Measurements from ENCODE around the gene DCN.
"Not testable (repeated sequence)": the region's sequence is repeated elsewhere in the genome, so short reads cannot be mapped to it uniquely, and the experiment has no call there.

DCN gene, protein sequence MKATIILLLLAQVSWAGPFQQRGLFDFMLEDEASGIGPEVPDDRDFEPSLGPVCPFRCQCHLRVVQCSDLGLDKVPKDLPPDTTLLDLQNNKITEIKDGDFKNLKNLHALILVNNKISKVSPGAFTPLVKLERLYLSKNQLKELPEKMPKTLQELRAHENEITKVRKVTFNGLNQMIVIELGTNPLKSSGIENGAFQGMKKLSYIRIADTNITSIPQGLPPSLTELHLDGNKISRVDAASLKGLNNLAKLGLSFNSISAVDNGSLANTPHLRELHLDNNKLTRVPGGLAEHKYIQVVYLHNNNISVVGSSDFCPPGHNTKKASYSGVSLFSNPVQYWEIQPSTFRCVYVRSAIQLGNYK

DNA sequence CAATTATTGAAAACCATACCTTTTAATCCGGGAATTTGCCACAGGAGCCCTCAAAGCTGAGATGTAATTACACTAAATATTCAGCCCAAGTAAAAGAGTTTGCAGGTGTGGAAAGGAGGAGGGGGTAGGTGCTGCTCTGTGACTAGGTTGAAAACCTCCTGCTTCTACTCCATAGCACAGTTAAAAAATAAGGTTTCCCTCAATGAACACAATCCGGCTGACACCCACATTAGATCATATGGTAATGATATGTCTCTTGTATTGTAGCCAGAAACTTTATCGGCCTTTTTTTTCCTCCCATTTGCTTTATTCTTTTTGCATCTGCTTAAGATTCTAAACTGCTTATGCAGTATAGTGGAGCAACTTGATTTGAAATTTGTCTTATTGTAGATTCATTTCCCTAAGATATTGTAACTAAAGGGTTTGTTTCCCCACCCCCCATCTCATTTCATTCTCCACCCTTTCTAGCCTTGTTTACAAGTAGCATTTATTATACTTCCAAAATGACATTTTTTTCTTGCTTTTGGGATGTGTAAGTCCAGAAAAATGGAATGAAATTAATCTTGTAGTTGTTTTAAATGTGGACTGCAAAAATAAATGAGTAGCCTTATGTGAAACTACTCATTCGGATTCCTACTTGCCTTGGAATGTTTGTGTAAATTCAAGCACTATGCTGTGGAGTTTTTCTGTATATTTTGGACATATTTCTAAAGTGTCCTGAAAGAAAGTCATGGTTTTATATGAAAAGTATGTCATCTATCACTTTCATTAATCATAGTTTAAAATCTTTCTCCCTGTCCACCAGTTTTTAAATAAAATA lies at the start of gene DCN:
Gene DCN, minus strand, starts transcription at position 182 of the 820 bp plus-strand sequence. CDS start 4,265 bp downstream, outside the sequence.
- Mint-ChIP-seq H3K36me3 (no peaks in the 10 kb centered on the region), H3K9me3 (no peaks in the 10 kb centered on the region), H3K4me1 (no peaks in the 10 kb centered on the region), H3K27me3 (no peaks in the 10 kb centered on the region), H3K27ac (no peak within 1 kb of the TSS), H3K4me3 (no peak within 1 kb of the TSS)
- CTCF ChIA-PET, result no interaction called here
- DNase-seq, result no peak

DNA sequence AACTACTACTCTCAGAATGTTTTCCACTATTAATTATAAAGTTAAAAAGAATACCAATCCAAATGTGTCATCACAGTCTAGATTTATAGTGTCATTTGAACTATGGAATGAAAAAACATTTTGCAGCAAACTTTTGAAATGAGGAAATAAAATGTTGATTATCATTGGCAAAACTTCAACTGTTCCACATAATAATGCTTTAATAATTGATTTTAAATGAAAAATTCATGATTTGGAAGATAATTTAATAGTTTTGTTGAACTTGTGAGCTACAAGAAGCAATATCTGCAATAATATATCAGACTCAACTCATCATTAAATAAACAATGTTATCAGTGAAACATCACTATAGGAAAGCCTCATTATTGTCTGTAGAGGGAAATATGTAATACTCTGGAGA lies 48.2 kb upstream of the DCN start:
- Mint-ChIP-seq H3K27ac (no peak overlapping the region), H3K4me1 (no peaks in the 10 kb centered on the region), H3K36me3 (no peaks in the 10 kb centered on the region), H3K9me3 (no peaks in the 10 kb centered on the region), H3K4me3 (no peak overlapping the region), H3K27me3 (no peaks in the 10 kb centered on the region)
- DNase-seq, result no peak
- CTCF ChIA-PET, result no interaction called here

DNA sequence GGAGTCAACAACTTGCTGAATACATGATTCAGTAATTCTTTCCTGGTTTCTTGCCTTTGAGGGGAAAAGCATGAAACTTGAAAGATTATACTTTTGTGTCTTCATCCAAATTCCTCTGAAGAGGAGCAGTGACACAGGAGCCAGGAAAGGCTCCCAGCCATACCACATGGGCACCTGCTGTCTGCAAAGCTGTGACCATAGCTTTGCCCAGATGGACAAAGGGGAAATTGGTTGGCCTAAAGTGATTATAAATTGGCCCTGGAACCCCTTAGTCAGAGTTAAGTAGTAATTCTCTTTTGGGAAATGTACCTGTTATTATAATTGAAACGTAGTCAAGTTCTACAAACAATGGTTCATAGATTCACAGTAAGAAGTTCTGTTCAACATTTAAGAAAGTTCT lies 44.3 kb upstream of the DCN start:
- CTCF ChIA-PET, result no interaction called here
- Mint-ChIP-seq H3K27ac (no peak overlapping the region), H3K9me3 (no peaks in the 10 kb centered on the region), H3K4me1 (no peaks in the 10 kb centered on the region), H3K27me3 (no peaks in the 10 kb centered on the region), H3K4me3 (no peak overlapping the region), H3K36me3 (no peaks in the 10 kb centered on the region)
- DNase-seq, result no peak

DNA sequence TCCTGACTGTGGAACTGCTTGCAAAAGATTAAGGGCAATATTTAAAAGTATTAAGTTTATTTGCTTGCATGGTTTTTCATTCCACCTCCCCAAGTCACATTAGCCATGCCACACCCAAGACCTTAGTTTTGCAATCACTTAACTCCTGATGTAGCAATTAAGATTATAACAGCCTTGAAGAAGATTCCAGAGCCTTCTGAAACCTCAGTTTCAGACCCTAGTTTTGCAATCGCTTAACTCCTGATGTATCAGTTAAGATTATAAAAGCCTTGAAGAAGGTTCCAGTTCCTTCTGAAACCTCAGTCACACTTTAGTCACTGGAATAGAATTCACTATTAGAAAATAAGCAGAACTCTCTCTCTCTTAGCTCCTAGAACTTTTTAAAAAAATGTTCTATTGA lies 42.7 kb upstream of the DCN start:
- H3K4me3 Mint-ChIP-seq, result no peak overlapping the region
- no peaks in the 10 kb centered on the region for H3K9me3 Mint-ChIP-seq
- H3K27ac Mint-ChIP-seq, result no peak overlapping the region
- no peaks in the 10 kb centered on the region for H3K27me3 Mint-ChIP-seq
- no peaks in the 10 kb centered on the region for H3K36me3 Mint-ChIP-seq
- H3K4me1 Mint-ChIP-seq, result no peaks in the 10 kb centered on the region
- no peak for DNase-seq
- CTCF ChIA-PET, result no interaction called here

DNA sequence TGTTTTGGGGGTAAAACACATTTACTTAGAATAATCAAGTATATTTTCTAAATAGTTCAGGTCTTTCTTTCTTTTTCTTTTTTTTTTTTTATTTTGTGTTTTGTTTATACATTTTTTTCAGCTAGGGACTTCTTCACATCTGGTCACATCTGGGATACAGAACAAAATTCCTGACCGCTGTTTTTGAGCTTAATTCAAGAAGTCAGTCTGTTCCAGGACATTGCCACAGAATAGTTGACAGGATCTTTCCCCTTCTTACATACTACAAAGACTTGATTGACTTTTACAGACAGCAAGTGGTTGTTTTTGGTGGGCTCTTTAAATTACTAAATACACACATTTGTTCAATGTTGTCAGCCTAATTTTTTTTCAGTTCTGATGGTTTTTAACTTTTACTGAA lies 41.8 kb upstream of the DCN start:
- H3K36me3 Mint-ChIP-seq, result no peaks in the 10 kb centered on the region
- H3K4me1 Mint-ChIP-seq, result no peaks in the 10 kb centered on the region
- no peak overlapping the region for H3K4me3 Mint-ChIP-seq
- no peaks in the 10 kb centered on the region for H3K9me3 Mint-ChIP-seq
- H3K27ac Mint-ChIP-seq, result no peak overlapping the region
- CTCF ChIA-PET, result interaction anchor here (0.6 kb wide), 1 partner anchor 81 kb away, joined by 3 read pairs; no protein-coding TSS in a partner anchor
- H3K27me3 Mint-ChIP-seq, result no peaks in the 10 kb centered on the region
- DNase-seq, result no peak

DNA sequence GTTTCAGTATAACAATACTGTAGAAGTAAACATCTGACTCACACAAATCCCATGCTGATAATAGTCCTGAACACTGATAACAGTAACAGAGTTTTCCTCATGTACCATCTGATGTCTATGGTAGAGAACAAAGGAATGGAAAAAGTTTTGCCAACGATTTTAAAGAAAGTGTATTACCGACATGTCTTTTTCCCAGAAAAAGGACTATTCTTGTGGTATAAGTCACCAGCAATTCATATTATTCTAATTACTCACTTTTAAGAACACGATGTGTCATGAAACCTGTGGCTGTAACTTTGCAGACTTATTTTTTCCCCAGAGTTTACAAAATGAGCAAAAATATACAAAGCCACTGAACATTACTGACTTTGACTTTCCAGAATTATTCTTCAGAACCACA lies 40.1 kb upstream of the DCN start:
- Mint-ChIP-seq H3K9me3 (no peaks in the 10 kb centered on the region), H3K4me1 (no peaks in the 10 kb centered on the region), H3K27me3 (no peaks in the 10 kb centered on the region), H3K4me3 (no peak overlapping the region), H3K36me3 (no peaks in the 10 kb centered on the region), H3K27ac (no peak overlapping the region)
- DNase-seq, result no peak
- CTCF ChIA-PET, result no interaction called here

DNA sequence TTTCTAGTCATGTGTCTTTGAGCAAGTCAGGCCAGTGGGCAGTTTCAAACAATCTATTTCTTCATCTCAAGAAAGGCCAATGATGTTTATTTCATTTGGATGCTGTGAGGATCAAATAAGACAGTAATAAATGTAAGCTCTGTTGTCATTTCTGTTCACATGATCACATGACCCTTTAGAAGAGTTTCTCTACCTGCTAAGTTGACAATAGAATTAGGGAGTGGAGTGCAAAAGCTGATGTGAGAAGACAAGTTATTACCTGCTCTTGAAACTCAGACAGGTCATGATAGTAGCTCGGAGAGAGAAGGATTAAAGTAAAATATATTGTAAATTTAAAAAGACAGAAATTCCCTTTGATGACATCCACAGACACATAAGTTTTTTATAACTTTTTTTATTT lies 37.3 kb upstream of the DCN start:
- DNase-seq, result no peak
- no peaks in the 10 kb centered on the region for H3K36me3 Mint-ChIP-seq
- no peak overlapping the region for H3K4me3 Mint-ChIP-seq
- no peaks in the 10 kb centered on the region for H3K4me1 Mint-ChIP-seq
- H3K27ac Mint-ChIP-seq, result no peak overlapping the region
- no peaks in the 10 kb centered on the region for H3K9me3 Mint-ChIP-seq
- H3K27me3 Mint-ChIP-seq, result no peaks in the 10 kb centered on the region
- CTCF ChIA-PET, result interaction anchor here (0.5 kb wide), 1 partner anchor 20 kb away, joined by 3 read pairs; no protein-coding TSS in a partner anchor

DNA sequence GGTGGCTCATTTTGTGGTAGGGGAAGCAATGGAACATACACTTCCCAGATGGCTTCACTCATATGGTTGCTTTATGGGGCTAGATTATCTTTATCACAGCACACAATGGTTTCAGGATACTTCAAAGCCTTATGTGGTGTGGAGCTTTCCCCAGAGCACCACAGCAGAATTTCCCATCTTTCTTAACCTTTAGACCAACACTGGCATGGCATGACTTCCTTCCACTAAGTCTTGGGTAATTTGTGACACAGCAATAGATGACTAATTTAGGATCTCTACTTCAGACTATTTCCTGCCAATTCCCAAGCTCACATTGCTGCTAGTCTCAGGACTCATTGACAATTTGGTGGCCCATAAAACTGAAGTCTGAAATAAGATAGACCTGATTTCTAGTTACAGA lies 36.9 kb upstream of the DCN start:
- Mint-ChIP-seq H3K4me3 (no peak overlapping the region), H3K27me3 (no peaks in the 10 kb centered on the region), H3K4me1 (no peaks in the 10 kb centered on the region), H3K9me3 (no peaks in the 10 kb centered on the region), H3K27ac (no peak overlapping the region), H3K36me3 (no peaks in the 10 kb centered on the region)
- CTCF ChIA-PET, result no interaction called here
- DNase-seq, result no peak

DNA sequence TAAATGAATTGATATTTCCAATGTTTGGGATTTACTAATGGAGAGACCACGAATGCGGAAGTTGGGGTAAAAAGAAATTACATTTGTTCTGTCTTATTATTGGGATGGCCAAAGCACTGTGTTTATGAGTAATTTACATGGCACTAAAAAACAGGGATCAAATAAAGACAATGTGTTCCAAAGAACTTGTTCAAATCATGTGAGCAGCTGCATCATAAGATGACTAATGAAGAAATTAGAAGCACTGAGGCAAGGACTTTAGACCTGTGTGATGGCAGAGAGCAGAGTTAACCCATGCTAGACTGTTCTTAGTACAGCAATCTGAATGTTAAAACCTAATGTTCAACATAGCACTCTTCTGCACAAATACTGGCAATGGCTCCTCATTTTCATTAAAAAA lies 34.3 kb upstream of the DCN start:
- no peaks in the 10 kb centered on the region for H3K4me1 Mint-ChIP-seq
- H3K27ac Mint-ChIP-seq, result no peak overlapping the region
- H3K4me3 Mint-ChIP-seq, result no peak overlapping the region
- H3K36me3 Mint-ChIP-seq, result no peaks in the 10 kb centered on the region
- H3K9me3 Mint-ChIP-seq, result no peaks in the 10 kb centered on the region
- no peak for DNase-seq
- CTCF ChIA-PET, result no interaction called here
- no peaks in the 10 kb centered on the region for H3K27me3 Mint-ChIP-seq

DNA sequence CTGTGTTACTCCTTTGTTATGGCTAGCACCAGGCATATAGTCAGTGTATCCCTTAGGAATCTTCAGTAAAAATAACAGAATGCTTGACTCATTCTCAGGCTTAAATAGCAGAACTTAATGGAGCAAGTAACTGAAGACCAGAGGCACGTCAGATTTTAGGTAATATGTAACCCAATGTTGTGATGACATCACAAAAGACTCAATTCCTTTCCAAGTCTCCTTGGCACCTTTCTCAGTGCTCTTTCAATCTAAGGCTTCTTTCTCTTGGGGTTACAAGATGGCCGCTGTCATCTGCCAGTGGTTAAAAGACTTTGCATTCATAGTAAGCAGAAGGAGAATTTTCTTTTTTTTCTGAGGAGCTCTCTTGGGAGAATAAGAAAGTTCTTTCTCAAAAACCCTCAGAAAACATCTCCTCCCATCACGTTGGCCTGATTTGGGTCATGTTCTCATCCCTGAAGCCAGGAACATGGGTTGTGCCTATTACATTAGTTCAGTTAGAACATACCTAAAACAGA lies 33.4 kb upstream of the DCN start:
- no peak for DNase-seq
- CTCF ChIA-PET, result no interaction called here
- H3K4me1 Mint-ChIP-seq, result no peaks in the 10 kb centered on the region
- no peak overlapping the region for H3K27ac Mint-ChIP-seq
- no peaks in the 10 kb centered on the region for H3K36me3 Mint-ChIP-seq
- H3K4me3 Mint-ChIP-seq, result no peak overlapping the region
- no peaks in the 10 kb centered on the region for H3K9me3 Mint-ChIP-seq
- no peaks in the 10 kb centered on the region for H3K27me3 Mint-ChIP-seq

DNA sequence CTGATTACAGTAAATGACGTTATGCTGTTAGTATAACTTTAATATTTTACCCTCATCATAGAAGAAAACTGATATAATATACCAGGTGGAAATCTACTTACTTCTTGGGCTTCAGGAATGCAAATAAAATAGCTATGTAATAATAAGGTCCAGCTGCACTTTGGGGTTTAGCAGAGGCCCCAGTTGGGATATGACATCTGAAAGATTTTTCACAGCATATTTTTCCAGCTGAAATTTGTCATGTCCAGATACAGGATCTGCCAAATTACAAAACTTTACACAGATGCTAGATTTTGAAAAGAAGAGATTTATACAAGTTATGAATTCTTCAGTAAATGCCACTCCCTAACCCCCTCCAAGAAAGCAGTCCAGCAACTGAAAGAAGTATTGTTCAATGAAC lies 29.2 kb upstream of the DCN start:
- Mint-ChIP-seq H3K4me1 (no peaks in the 10 kb centered on the region), H3K27me3 (no peaks in the 10 kb centered on the region), H3K27ac (no peak overlapping the region), H3K4me3 (no peak overlapping the region), H3K9me3 (peaks cover under 1% of the 10 kb centered on the region), H3K36me3 (no peaks in the 10 kb centered on the region)
- DNase-seq, result no peak
- CTCF ChIA-PET, result interaction anchor here (0.6 kb wide), 1 partner anchor 36 kb away, joined by 3 read pairs; no protein-coding TSS in a partner anchor

DNA sequence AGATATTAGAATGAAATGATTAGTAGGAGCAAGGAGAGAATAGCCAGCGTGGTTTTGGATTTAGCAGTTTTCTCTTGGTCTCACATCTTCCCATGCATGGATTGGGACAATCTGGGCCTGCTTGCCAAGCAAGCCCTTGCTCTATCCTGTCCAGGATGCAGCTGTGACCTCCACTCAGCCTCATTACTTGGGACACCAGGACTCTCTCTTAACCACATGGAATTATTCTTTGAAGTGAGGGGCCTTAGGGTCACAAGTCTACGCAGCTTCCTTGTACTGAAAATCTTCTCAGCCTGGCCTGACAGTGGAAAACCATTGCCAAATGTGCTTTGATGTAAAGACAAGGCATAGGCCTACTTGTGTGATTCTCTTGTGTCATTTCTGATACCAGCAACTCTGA lies 28.0 kb upstream of the DCN start:
- Mint-ChIP-seq H3K4me3 (no peak overlapping the region), H3K27ac (no peak overlapping the region), H3K36me3 (no peaks in the 10 kb centered on the region), H3K4me1 (no peaks in the 10 kb centered on the region), H3K9me3 (peaks cover 2% of the 10 kb centered on the region), H3K27me3 (no peaks in the 10 kb centered on the region)
- CTCF ChIA-PET, result no interaction called here
- no peak for DNase-seq

DNA sequence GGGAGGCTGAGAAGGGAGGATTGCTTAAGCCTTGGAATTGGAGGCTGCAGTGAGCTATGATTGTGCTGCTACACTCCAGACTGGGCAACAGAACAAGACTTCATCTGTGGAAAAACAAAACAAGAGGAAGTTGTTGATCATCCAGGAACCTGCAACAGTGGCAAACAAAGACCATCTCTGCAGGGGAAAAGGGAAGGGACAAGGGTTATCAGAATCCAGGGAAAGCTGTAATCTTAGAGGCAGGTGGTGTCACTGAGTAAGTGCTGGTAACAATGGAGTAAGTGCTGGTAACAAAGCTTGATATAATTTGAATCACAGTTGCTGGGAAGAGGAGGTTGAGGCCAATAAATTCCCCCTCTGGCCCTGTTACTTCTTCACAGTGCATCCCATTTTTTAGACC lies 27.5 kb upstream of the DCN start:
- no peaks in the 10 kb centered on the region for H3K36me3 Mint-ChIP-seq
- CTCF ChIA-PET, result no interaction called here
- no peaks in the 10 kb centered on the region for H3K27me3 Mint-ChIP-seq
- H3K27ac Mint-ChIP-seq, result no peak overlapping the region
- no peak for DNase-seq
- peaks cover 2% of the 10 kb centered on the region for H3K9me3 Mint-ChIP-seq
- no peak overlapping the region for H3K4me3 Mint-ChIP-seq
- H3K4me1 Mint-ChIP-seq, result no peaks in the 10 kb centered on the region

DNA sequence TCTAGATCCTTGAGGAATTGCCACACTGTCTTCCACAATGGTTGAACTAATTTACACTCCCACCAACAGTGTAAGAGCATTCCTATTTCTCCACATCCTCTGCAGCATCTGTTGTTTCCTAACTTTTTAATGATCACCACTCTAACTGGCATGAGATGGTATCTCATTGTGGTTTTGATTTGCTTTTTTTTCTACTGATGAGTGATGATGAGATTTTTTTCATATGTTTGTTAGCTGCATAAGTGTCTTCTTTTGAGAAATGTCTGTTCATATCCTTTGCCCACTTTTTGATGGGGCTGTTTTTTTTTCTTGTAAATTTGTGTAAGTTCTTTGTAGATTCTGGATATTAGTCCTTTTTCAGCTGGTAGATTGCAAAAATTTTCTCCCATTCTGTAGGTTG lies 24.7 kb upstream of the DCN start:
- CTCF ChIA-PET, H3K4me3 Mint-ChIP-seq, H3K4me1 Mint-ChIP-seq: not testable (repeated sequence)

DNA sequence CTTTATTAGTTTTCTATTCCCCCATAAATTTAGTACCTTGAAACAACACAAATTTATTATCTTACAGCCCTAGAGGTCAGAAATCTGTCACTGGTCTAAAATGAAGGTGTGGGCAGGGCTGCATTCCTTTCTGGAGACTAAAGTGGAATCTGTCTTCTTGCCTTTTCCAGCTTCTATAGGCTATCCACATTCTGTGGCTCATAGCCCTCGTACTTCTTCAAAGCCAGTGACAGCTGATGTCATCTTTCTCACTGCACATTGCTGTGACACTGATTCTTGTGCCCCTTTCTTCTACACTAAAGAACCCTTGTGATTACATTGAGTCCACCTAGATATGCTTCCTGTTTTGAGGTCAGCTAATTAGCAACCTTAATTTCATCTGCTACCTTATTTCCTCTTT lies 23.2 kb upstream of the DCN start:
- Mint-ChIP-seq H3K36me3 (no peaks in the 10 kb centered on the region), H3K27ac (no peak overlapping the region), H3K9me3 (peaks cover 2% of the 10 kb centered on the region), H3K4me1 (no peaks in the 10 kb centered on the region), H3K4me3 (no peak overlapping the region), H3K27me3 (no peaks in the 10 kb centered on the region)
- no peak for DNase-seq
- CTCF ChIA-PET, result no interaction called here

More for the DNA sequence above, 24.7 kb upstream of the DCN start:
- not testable (repeated sequence) for DNase-seq, H3K36me3 Mint-ChIP-seq, H3K9me3 Mint-ChIP-seq, H3K27me3 Mint-ChIP-seq, H3K27ac Mint-ChIP-seq
